SU-DHL-6 (cell line): ENCODE results near the gene SLC38A10.
"Not testable (repeated sequence)": the region's sequence is repeated elsewhere in the genome, so short reads cannot be mapped to it uniquely, and the experiment has no call there.

ENCODE experiments used
- H2AFZ ChIP-seq: fragments of 200-600 bp; sonication (generic); 2 replicates; pipeline ENCODE4 v1.6.1; 2014; ENCODE audit warnings: low read depth, mild to moderate bottlenecking, moderate library complexity, mixed read lengths, antibody characterized with exemption, low read length; ENCODE audit not compliant: severe bottlenecking
- H3F3A ChIP-seq: fragments of 200-600 bp; shearing (Covaris generic); 2 replicates; pipeline ENCODE4 v1.6.0; 2016; ENCODE audit warnings: antibody characterized with exemption, mild to moderate bottlenecking; ENCODE audit not compliant: insufficient read depth
- H3K27ac ChIP-seq: fragments of 200-600 bp; sonication (generic); 2 replicates; pipeline ENCODE4 v1.5.1; 2016; ENCODE audit warnings: low read depth, mild to moderate bottlenecking, low read length, moderate library complexity, mixed read lengths
- H3K27me3 ChIP-seq: fragments of 200-600 bp; sonication (generic), shearing (Covaris generic); 2 replicates; pipeline ENCODE4 v1.6.0; 2014; ENCODE audit warnings: mild to moderate bottlenecking, low read length
- H3K36me3 ChIP-seq: fragments of 200-600 bp; sonication (generic); 2 replicates; pipeline ENCODE4 v1.6.1; 2014; ENCODE audit warnings: mild to moderate bottlenecking, low read length, mixed read lengths
- H3K4me2 ChIP-seq: fragments of 300-600, 200-600 bp; shearing (Covaris generic), sonication (generic); 2 replicates; pipeline ENCODE4 v1.6.0; 2014; ENCODE audit warnings: low read length, low read depth, mild to moderate bottlenecking; ENCODE audit not compliant: poor library complexity, severe bottlenecking
- H3K4me3 ChIP-seq: fragments of 200-600 bp; sonication (generic); 2 replicates; pipeline ENCODE4 v1.5.1; 2014; ENCODE audit warnings: antibody characterized with exemption, low read length, mild to moderate bottlenecking, mixed read lengths; ENCODE audit not compliant: insufficient read depth, poor library complexity, severe bottlenecking
- H3K79me2 ChIP-seq: fragments of 200-600 bp; sonication (generic); 2 replicates; pipeline ENCODE4 v1.6.1; 2014; ENCODE audit warnings: mild to moderate bottlenecking, low read length, moderate library complexity; ENCODE audit not compliant: insufficient read depth
- H3K9ac ChIP-seq: fragments of 200-600 bp; sonication (generic); 2 replicates; pipeline ENCODE4 v1.7.0; 2014; ENCODE audit warnings: mild to moderate bottlenecking, low read length
- H3K9me2 ChIP-seq: fragments of 200-600 bp; sonication (generic); replicated peaks from 2 replicates; pipeline ENCODE4 v1.6.1; 2014; ENCODE audit warnings: low read length; ENCODE audit not compliant: insufficient read depth
- H3K9me3 ChIP-seq: fragments of 200-600 bp; sonication (generic); 2 replicates; pipeline ENCODE4 v1.6.1; 2014; ENCODE audit warnings: low read length, mixed read lengths; ENCODE audit not compliant: insufficient read depth
- H4K20me1 ChIP-seq: fragments of 200-600 bp; sonication (generic); 2 replicates; pipeline ENCODE4 v1.6.1; 2014; ENCODE audit warnings: low read depth, mild to moderate bottlenecking, antibody characterized with exemption, low read length, moderate library complexity, mixed read lengths
- EZH2phosphoT487 ChIP-seq: fragments of 200-600 bp; sonication (generic), shearing (Covaris generic); conservative IDR thresholded peaks from 2 replicates; pipeline ENCODE4 v1.6.1; 2018; ENCODE audit warnings: mild to moderate bottlenecking, antibody characterized with exemption, low read length, moderate library complexity, mixed read lengths
- TF ChIP-seq, protein P1 (sequence below): fragments of 200-600 bp; sonication (generic); IDR thresholded peaks from one replicate; pipeline ENCODE4 v1.5.1; 2017; ENCODE audit warnings: antibody characterized with exemption, mild to moderate bottlenecking, low read length, moderate library complexity; ENCODE audit not compliant: insufficient read depth, poor library complexity, severe bottlenecking

Gene SLC38A10

GRCh38 chr17:81229666-81229920 lies 65.5 kb downstream of the SLC38A10 start:
- H3K36me3 ChIP-seq, result no peaks in the 10 kb centered on the region
- H3K9ac ChIP-seq, result no peak overlapping the region
- H3K79me2 ChIP-seq, result no peaks in the 10 kb centered on the region
- H3F3A ChIP-seq, result no peaks in the 10 kb centered on the region
- no peak overlapping the region for H3K4me2 ChIP-seq
- H4K20me1 ChIP-seq, result no peaks in the 10 kb centered on the region
- H3K27me3 ChIP-seq, result no peaks in the 10 kb centered on the region
- no peak for TF ChIP-seq EZH2phosphoT487
- TF ChIP-seq, protein P1, sequence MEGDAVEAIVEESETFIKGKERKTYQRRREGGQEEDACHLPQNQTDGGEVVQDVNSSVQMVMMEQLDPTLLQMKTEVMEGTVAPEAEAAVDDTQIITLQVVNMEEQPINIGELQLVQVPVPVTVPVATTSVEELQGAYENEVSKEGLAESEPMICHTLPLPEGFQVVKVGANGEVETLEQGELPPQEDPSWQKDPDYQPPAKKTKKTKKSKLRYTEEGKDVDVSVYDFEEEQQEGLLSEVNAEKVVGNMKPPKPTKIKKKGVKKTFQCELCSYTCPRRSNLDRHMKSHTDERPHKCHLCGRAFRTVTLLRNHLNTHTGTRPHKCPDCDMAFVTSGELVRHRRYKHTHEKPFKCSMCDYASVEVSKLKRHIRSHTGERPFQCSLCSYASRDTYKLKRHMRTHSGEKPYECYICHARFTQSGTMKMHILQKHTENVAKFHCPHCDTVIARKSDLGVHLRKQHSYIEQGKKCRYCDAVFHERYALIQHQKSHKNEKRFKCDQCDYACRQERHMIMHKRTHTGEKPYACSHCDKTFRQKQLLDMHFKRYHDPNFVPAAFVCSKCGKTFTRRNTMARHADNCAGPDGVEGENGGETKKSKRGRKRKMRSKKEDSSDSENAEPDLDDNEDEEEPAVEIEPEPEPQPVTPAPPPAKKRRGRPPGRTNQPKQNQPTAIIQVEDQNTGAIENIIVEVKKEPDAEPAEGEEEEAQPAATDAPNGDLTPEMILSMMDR, result no peak
- no peak overlapping the region for H3K27ac ChIP-seq
- no peaks in the 10 kb centered on the region for H3K9me2 ChIP-seq
- H3K9me3 ChIP-seq, result no peaks in the 10 kb centered on the region
- H3K4me3 ChIP-seq, result no peak overlapping the region
- H2AFZ ChIP-seq, result no peak overlapping the region

DNA sequence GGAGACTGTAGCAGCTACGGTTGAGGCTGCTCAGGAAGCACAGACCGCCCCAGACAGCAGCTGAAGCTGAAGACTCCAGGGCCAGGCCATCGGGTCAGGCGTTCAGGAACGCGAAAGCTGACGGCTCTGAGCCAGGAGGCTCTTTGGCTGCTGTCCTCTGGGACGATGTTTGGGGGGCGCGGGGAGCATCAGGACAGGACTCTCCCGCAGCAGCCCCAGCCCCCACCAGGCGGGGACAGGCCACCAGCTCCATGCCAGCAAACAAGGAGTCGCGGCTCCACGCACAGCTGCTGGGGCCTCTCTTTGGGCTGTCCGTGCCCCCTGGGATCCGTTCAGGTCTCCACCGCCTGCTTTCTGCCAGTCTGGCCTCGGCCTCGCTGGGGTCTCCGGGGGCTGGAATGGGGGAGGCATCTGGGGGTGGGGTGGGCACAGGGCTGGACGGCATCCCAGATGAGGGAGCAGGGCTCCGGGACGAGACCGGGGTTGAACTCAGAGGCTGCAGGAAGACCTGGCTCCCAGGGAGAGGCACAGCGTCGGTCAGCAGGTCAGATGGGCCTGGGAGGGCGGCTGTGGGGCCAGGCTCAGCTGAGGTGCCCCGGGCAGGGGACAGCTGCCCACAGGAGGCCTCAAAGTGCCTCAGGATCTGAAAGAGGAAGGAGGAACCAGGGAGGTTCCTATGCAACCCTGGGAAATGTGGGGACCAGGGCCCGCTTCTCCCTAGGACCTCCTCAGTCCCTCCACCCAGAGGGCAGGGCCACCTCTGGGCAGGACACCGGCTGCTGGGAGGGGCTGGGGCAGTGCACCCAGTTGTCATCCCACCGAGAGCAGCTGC lies 66.1 kb downstream of the SLC38A10 start:
- H4K20me1 ChIP-seq, result no peaks in the 10 kb centered on the region
- no peak for TF ChIP-seq EZH2phosphoT487
- TF ChIP-seq, protein P1, result no peak
- no peaks in the 10 kb centered on the region for H3K9me3 ChIP-seq
- no peaks in the 10 kb centered on the region for H3K36me3 ChIP-seq
- no peaks in the 10 kb centered on the region for H3K79me2 ChIP-seq
- H3K4me3 ChIP-seq, result no peak overlapping the region
- no peak overlapping the region for H2AFZ ChIP-seq
- H3F3A ChIP-seq, result no peaks in the 10 kb centered on the region
- H3K9ac ChIP-seq, result no peak overlapping the region
- H3K27me3 ChIP-seq, result no peaks in the 10 kb centered on the region
- H3K9me2 ChIP-seq, result no peaks in the 10 kb centered on the region
- H3K4me2 ChIP-seq, result no peak overlapping the region
- H3K27ac ChIP-seq, result no peak overlapping the region

- H3K4me3 ChIP-seq, result no peak overlapping the region
- H3K9me3 ChIP-seq, result no peaks in the 10 kb centered on the region
- H3F3A ChIP-seq, result 0 out of 2 replicates have a peak, but pooled peaks cover 3% of the 10 kb centered on the region
- H3K9me2 ChIP-seq, result no peaks in the 10 kb centered on the region
- no peak overlapping the region for H3K27ac ChIP-seq
- H3K4me2 ChIP-seq, result no peak overlapping the region
- no peaks in the 10 kb centered on the region for H4K20me1 ChIP-seq
- H2AFZ ChIP-seq, result no peak overlapping the region
- TF ChIP-seq, protein P1, result no peak
- no peak for TF ChIP-seq EZH2phosphoT487
- H3K79me2 ChIP-seq, result no peaks in the 10 kb centered on the region
- no peaks in the 10 kb centered on the region for H3K36me3 ChIP-seq
- H3K27me3 ChIP-seq, result no peaks in the 10 kb centered on the region
- H3K9ac ChIP-seq, result no peak overlapping the region
Observed at GRCh38 chr17:81228420-81228819, 66.7 kb downstream of the SLC38A10 start.

DNA sequence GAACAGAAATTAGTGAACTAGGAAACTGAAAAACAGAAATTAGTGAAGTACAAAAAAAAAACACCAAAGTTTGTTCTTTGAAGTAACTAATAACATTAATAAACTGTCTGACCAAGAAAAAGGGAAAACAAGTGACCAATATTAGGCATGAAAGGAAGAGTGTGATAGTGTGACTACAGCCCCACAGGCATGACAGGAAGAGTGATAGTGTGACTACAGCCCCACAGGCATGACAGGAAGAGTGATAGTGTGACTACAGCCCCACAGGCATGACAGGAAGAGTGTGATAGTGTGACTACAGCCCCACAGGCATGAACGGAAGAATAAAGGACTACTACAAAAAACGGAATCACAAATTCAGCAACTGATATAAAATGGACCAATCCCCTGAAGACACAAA lies 67.5 kb downstream of the SLC38A10 start:
- H3F3A ChIP-seq, H4K20me1 ChIP-seq, H3K9ac ChIP-seq, H3K4me3 ChIP-seq, H3K9me2 ChIP-seq, H2AFZ ChIP-seq, H3K4me2 ChIP-seq, H3K27me3 ChIP-seq, H3K27ac ChIP-seq, H3K9me3 ChIP-seq, H3K79me2 ChIP-seq, H3K36me3 ChIP-seq: not testable (repeated sequence)
